Gastrocnemius medialis (tissue), 4 donors: ENCODE results near the gene IQGAP1. TPM values are rescaled to one million over a fixed set of nuclear protein-coding genes. Genes with fewer than 3 reads are reported as not detected.
A peak's percentile ranks its signal among the peaks of the same experiment; 100 is the strongest.

Source experiments
- ATAC-seq, 2 donors: fragments of 150-250 bp; one replicate each; pipeline ENCODE4 v1.9.1; 2016
- DNase-seq, 2 donors: peaks; one replicate each; pipeline ENCODE4 v3.0.0-alpha.2; 2019
- H3K27ac ChIP-seq, 4 donors: fragments of 200-600 bp; sonication (generic); 1 replicate in 1 of 4; 2 replicates in 3 of 4; pipeline ENCODE4 v1.5.1; 2016 to 2018; ENCODE audit warnings: mild to moderate bottlenecking in 2 of 4, moderate library complexity in 1 of 4
- H3K27me3 ChIP-seq, 3 donors: fragments of 200-600 bp; sonication (generic) in 2 of 3; 1 replicate in 1 of 3; 2 replicates in 2 of 3; pipeline versions ENCODE4 v1.5.1 to v1.6.0; 2016 to 2019; ENCODE audit warnings: mild to moderate bottlenecking in 1 of 3, moderate library complexity in 1 of 3
- H3K36me3 ChIP-seq, 2 donors: fragments of 200-600 bp; sonication (generic) in 1 of 2; one replicate each; pipeline ENCODE4 v1.5.1; 2017 to 2018
- H3K4me1 ChIP-seq, 2 donors: fragments of 200-600 bp; sonication (generic) in 1 of 2; one replicate each; pipeline ENCODE4 v1.5.1; 2016 to 2017; ENCODE audit warnings: mild to moderate bottlenecking in 2 of 2
- H3K4me3 ChIP-seq, 4 donors: fragments of 200-600 bp; sonication (generic) in 3 of 4; 1 replicate in 1 of 4; 2 replicates in 3 of 4; pipeline ENCODE4 v1.5.1; 2016 to 2019; ENCODE audit warnings: mild to moderate bottlenecking in 2 of 4
- H3K9me3 ChIP-seq, 3 donors: fragments of 200-600 bp; sonication (generic) in 2 of 3; 1 replicate in 1 of 3; 2 replicates in 2 of 3; pipeline ENCODE4 v1.5.1; 2016 to 2019
- CTCF ChIP-seq, 5 experiments: fragments of 450-650 bp in 3 of 5; fragments of 200-600 bp in 2 of 5; sonication (generic) in 2 of 5; IDR thresholded peaks in 4 of 5; conservative IDR thresholded peaks in 1 of 5; 1 replicate in 4 of 5; 2 replicates in 1 of 5; pipeline ENCODE4 v1.5.1; 2016 to 2019; ENCODE audit warnings: antibody characterized with exemption in 5 of 5, mild to moderate bottlenecking in 3 of 5, moderate library complexity in 3 of 5
- POLR2A ChIP-seq, 2 donors: fragments of 450-650 bp; IDR thresholded peaks; one replicate each; pipeline ENCODE4 v1.6.1; 2017; ENCODE audit warnings: antibody characterized with exemption in 2 of 2, mild to moderate bottlenecking in 2 of 2, moderate library complexity in 2 of 2
- in situ Hi-C, 4 donors: fragments of 200-750 bp; cut with MboI; loops; one replicate each; pipeline versions ENCODE4 v1.15.0 to v1.8.0; 2017; ENCODE audit warnings: low sequenced_read_pairs in 4 of 4
- intact Hi-C: fragments of 100-400 bp; cut with DNase I; formaldehyde crosslinking; loops from one replicate; pipeline ENCODE4 v1.15.1; 2023; ENCODE audit warnings: low total_unique reads
- total RNA-seq, 4 donors: library from RNA; depleted of rRNA; stranded (reverse); fragments of >200 nt; gene quantifications; one replicate each; pipeline versions ENCODE4 v1.1.0 to v1.2.3, GENCODE V29; 2016

Gene IQGAP1
- total RNA-seq, 4 donors from 2014 or later = 39.1 to 92.7 (median 59.1) TPM

DNA sequence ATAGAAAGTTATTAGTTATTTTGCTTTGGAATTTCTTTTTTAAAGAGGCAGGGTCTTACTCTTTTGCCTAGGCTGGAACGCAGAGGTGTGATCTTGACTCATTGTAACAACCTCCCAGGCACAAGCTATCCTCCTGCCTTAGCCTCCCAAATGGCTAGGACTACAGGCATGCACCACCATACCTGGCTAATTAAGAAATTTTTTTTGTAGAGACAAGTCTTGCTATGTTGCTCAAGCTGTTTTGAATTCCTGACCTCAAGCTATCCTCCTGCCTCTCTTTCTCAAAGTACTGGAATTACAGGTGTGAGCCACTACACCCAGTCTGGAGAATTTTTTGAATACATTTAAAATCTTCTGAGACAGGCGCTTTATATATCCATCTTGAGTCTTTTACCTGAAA is 49.5 kb downstream of the IQGAP1 start:
- intact Hi-C loops = no loop called here
- peaks cover 0 to 73% of the 10 kb centered on the region in 2 donors for H3K36me3 ChIP-seq

GRCh38 chr15:90439946-90440345 is 51.9 kb downstream of the IQGAP1 start:
- no peak overlapping the region for H3K4me3 ChIP-seq
- H3K4me1 ChIP-seq = no peaks in the 10 kb centered on the region
- in situ Hi-C loops (no loop called here), intact Hi-C loops (no loop called here)
- H3K36me3 ChIP-seq = peaks cover 8 to 81% of the 10 kb centered on the region in 2 donors
- H3K9me3 ChIP-seq = no peaks in the 10 kb centered on the region
- H3K27me3 ChIP-seq = no peaks in the 10 kb centered on the region
- ATAC-seq = no peak
- DNase-seq = no peak
- peak overlapping the region in 3 of 4 donors; percentile 9 to 45 (median 34) for H3K27ac ChIP-seq
- TF ChIP-seq POLR2A (IDR thresholded peaks at IDR 0.05) = no peak

More for the DNA sequence above, 49.5 kb downstream of the IQGAP1 start:
- Histone ChIP-seq H3K4me3 (no peak overlapping the region), H3K4me1 (peaks cover 0 to 5% of the 10 kb centered on the region in 2 donors), H3K27me3 (no peaks in the 10 kb centered on the region), H3K9me3 (no peaks in the 10 kb centered on the region), H3K27ac (no peak overlapping the region)
- TF ChIP-seq CTCF (IDR thresholded peaks at IDR 0.05 in 4 of 5, conservative IDR thresholded peaks at IDR 0.05 in 1 of 5) = no peak
- no peak for TF ChIP-seq POLR2A (IDR thresholded peaks at IDR 0.05)
- no peak for DNase-seq
- no peak for ATAC-seq
- in situ Hi-C loops = no loop called here

DNA sequence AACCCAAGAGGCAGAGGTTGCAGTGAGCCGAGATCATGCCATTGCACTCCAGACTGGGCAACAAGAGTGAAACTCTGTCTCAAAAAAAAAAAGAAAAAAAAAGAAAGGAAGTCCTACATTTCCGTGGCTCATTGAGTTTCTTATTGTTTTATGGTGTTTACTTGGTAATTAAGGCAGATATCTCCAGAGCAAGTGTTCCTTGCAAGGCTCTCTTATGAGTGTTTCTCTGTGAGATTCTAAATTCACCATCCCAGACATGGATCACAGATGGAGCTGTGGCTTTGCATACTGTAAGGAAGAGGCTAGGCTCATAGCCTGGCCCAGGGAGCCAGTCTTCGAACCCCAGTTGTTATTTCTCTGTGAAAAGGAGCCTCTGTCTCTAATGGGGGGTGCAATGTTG is 53.0 kb downstream of the IQGAP1 start:
- DNase-seq (no peak), ATAC-seq (no peak)
- Histone ChIP-seq H3K4me1 (no peaks in the 10 kb centered on the region), H3K4me3 (no peak overlapping the region), H3K9me3 (no peaks in the 10 kb centered on the region), H3K36me3 (peaks cover 8 to 86% of the 10 kb centered on the region in 2 donors), H3K27ac (peak overlapping the region in 3 of 4 donors; percentile 18 to 45 (median 34)), H3K27me3 (no peaks in the 10 kb centered on the region)
- intact Hi-C loops (no loop called here), in situ Hi-C loops (no loop called here)
- TF ChIP-seq POLR2A (IDR thresholded peaks at IDR 0.05) (no peak), CTCF (IDR thresholded peaks at IDR 0.05 in 4 of 5, conservative IDR thresholded peaks at IDR 0.05 in 1 of 5) (no peak)

GRCh38 chr15:90442423-90442822 is 54.4 kb downstream of the IQGAP1 start:
- TF ChIP-seq CTCF (IDR thresholded peaks at IDR 0.05 in 4 of 5, conservative IDR thresholded peaks at IDR 0.05 in 1 of 5) (no peak), POLR2A (IDR thresholded peaks at IDR 0.05) (no peak)

DNA sequence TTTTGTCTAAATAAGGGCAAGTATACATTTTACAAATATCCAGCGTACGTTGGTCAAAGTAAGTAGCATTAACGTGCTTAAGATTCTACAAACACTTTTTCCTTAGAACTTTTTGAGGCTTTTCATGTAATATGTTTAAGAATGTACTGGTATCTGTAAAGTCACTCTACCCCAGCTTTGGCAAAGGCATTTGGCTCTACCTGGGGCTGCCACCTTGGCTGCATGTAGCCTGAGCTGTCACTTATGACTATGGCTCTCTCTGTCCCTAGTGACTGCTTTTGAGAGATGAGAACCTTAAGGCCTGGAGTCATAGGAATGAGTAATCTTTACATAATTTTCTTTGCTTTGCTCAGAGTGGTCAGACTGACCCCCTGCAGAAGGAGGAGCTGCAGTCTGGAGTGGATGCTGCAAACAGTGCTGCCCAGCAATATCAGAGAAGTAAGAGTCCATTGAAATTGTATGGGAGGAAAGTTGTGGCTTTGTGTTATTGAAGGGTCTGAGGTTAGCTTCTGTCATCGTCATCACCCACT is 61.2 kb downstream of the IQGAP1 start:
- in situ Hi-C loops = no loop called here
- no peak for ATAC-seq
- Histone ChIP-seq H3K36me3 (peaks cover 2 to 96% of the 10 kb centered on the region in 2 donors), H3K4me1 (peaks cover 14 to 15% of the 10 kb centered on the region in 2 donors), H3K4me3 (no peak overlapping the region), H3K27me3 (no peaks in the 10 kb centered on the region), H3K27ac (no peak overlapping the region), H3K9me3 (no peaks in the 10 kb centered on the region)
- no peak for TF ChIP-seq POLR2A (IDR thresholded peaks at IDR 0.05)
- TF ChIP-seq CTCF (IDR thresholded peaks at IDR 0.05 in 4 of 5, conservative IDR thresholded peaks at IDR 0.05 in 1 of 5) = no peak
- DNase-seq = no peak
- intact Hi-C loops = no loop called here

More at GRCh38 chr15:90442423-90442822, 54.4 kb downstream of the IQGAP1 start:
- Histone ChIP-seq H3K27me3 (no peaks in the 10 kb centered on the region), H3K4me3 (no peak overlapping the region), H3K27ac (peak overlapping the region in 2 of 4 donors; percentile 0 to 8), H3K4me1 (no peaks in the 10 kb centered on the region), H3K36me3 (peaks cover 8 to 88% of the 10 kb centered on the region in 2 donors), H3K9me3 (no peaks in the 10 kb centered on the region)
- ATAC-seq = peak in 1 of 2 donors; percentile 35
- no peak for DNase-seq
- intact Hi-C loops = no loop called here
- in situ Hi-C loops = no loop called here
